ENCODE data around the gene ACOT4.
"Not testable (repeated sequence)": the region's sequence is repeated elsewhere in the genome, so short reads cannot be mapped to it uniquely, and the experiment has no call there.

The ACOT4 gene

GRCh38 chr14:73582102-73582979, 9.3 kb upstream of the ACOT4 start:
- DNase-seq = not testable (repeated sequence)

- DNase-seq = no peak
Observed at GRCh38 chr14:73588695-73589094, 3.0 kb upstream of the ACOT4 start.

- DNase-seq = no peak
Observed at GRCh38 chr14:73589116-73589515, 2.6 kb upstream of the ACOT4 start.

GRCh38 chr14:73590673-73591004, 1.0 kb upstream of the ACOT4 start:
- DNase-seq = not testable (repeated sequence)

- DNase-seq = no peak
Observed at GRCh38 chr14:73594491-73594890, 2.8 kb downstream of the ACOT4 start.

- no peak for DNase-seq
Observed at GRCh38 chr14:73599499-73599898, 7.8 kb downstream of the ACOT4 start.

GRCh38 chr14:73602994-73603393, 11.3 kb downstream of the ACOT4 start:
- no peak for DNase-seq

GRCh38 chr14:73606271-73606670, 14.6 kb downstream of the ACOT4 start:
- no peak for DNase-seq

- DNase-seq = no peak
Observed at GRCh38 chr14:73607241-73607640, 15.6 kb downstream of the ACOT4 start.

- no peak for DNase-seq
Observed at GRCh38 chr14:73610687-73611086, 19.0 kb downstream of the ACOT4 start.

GRCh38 chr14:73612339-73613045, 20.8 kb downstream of the ACOT4 start, which contains the start of gene ACOT6:
ACOT6 (plus strand) TSS chr14:73612517; CDS start chr14:73612572, 55 bp downstream.
- DNase-seq = peak; percentile 6

- no peak for DNase-seq
Observed at GRCh38 chr14:73613046-73613383, 21.3 kb downstream of the ACOT4 start.

GRCh38 chr14:73613419-73613963, 21.8 kb downstream of the ACOT4 start:
- DNase-seq = no peak

GRCh38 chr14:73616831-73617230, 25.2 kb downstream of the ACOT4 start:
- DNase-seq = no peak

GRCh38 chr14:73619524-73619923, 27.9 kb downstream of the ACOT4 start:
- no peak for DNase-seq

GRCh38 chr14:73620268-73620667, 28.6 kb downstream of the ACOT4 start:
- DNase-seq = no peak

GRCh38 chr14:73623504-73624054, 31.9 kb downstream of the ACOT4 start:
- DNase-seq = no peak

- DNase-seq = no peak
Observed at GRCh38 chr14:73625706-73626105, 34.0 kb downstream of the ACOT4 start.

- DNase-seq = no peak
Observed at GRCh38 chr14:73627151-73627558, 35.5 kb downstream of the ACOT4 start.

GRCh38 chr14:73630009-73630780, 38.5 kb downstream of the ACOT4 start:
- no peak for DNase-seq

- DNase-seq = peak; percentile 38
Observed at GRCh38 chr14:73633116-73634010, 41.7 kb downstream of the ACOT4 start.

Data from NCI-H1092 (cell line).